Measurements from ENCODE around the gene CDHR5.

DNA sequence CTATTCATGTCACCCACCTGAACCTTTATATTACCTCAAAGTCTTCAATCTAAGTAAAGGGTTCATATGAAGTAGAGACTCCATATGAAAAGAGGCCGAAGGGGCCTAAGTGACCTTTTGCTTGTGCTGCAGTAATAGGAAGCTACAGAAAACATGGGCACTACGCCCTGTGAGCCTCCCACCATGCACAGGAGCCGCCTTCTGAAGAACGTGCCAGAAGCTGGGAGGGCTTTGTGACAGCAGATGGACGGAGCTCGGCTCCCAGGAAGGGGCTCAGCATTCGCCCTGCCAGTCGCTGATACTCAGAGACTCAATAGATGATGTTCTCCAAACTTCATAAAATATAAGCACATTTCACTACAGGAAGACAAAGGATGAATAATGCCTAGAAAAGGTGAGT is 49.1 kb upstream of the CDHR5 start:
- TF ChIP-seq, protein P1, sequence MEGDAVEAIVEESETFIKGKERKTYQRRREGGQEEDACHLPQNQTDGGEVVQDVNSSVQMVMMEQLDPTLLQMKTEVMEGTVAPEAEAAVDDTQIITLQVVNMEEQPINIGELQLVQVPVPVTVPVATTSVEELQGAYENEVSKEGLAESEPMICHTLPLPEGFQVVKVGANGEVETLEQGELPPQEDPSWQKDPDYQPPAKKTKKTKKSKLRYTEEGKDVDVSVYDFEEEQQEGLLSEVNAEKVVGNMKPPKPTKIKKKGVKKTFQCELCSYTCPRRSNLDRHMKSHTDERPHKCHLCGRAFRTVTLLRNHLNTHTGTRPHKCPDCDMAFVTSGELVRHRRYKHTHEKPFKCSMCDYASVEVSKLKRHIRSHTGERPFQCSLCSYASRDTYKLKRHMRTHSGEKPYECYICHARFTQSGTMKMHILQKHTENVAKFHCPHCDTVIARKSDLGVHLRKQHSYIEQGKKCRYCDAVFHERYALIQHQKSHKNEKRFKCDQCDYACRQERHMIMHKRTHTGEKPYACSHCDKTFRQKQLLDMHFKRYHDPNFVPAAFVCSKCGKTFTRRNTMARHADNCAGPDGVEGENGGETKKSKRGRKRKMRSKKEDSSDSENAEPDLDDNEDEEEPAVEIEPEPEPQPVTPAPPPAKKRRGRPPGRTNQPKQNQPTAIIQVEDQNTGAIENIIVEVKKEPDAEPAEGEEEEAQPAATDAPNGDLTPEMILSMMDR (IDR thresholded peaks at IDR 0.05), result no peak
- no peak for TF ChIP-seq POLR2A (IDR thresholded peaks at IDR 0.05)
